ENCODE results near the gene DMTF1. TPM values are rescaled to one million over a fixed set of nuclear protein-coding genes. Genes with fewer than 3 reads are reported as not detected.

Gene DMTF1
- total and polyA plus RNA-seq, 2 of the 8 experiments (the other 6 are each of a cell fraction or from before 2014, with no cell fraction given): 86.0 to 115 TPM

GRCh38 chr7:87193912-87194311 is 41.7 kb downstream of the DMTF1 start:
- no peaks in the 10 kb centered on the region for H3K27me3 ChIP-seq (replicated peaks in 1 of 4; ENCODE audit: control insufficient read depth in 3 of 4, extremely low read depth in 1 of 4, insufficient read depth in 3 of 4, low read length in 3 of 4)
- H3K23ac ChIP-seq (ENCODE audit: insufficient read length): no peak overlapping the region
- no peak overlapping the region for H2BK120ac ChIP-seq (replicated peaks; ENCODE audit: low read depth, low read length)
- no peak overlapping the region for H4K8ac ChIP-seq (ENCODE audit: extremely low read depth, insufficient read depth, low read length)
- H3K14ac ChIP-seq (ENCODE audit: insufficient read length): no peak overlapping the region
- no peak overlapping the region for H3K56ac ChIP-seq (replicated peaks; ENCODE audit: insufficient read length, low read depth, low read length)
- no peak overlapping the region for H2BK15ac ChIP-seq (ENCODE audit: low read length)
- H2BK12ac ChIP-seq (ENCODE audit: low read depth, low read length): no peak overlapping the region
- no peaks in the 10 kb centered on the region for H3K4me1 ChIP-seq (replicated peaks in 1 of 4; ENCODE audit: control insufficient read depth in 3 of 4, insufficient read depth in 4 of 4, low read length in 3 of 4)
- H2BK5ac ChIP-seq (ENCODE audit: low read depth, low read length): no peak overlapping the region
- peaks cover 0 to 2% of the 10 kb centered on the region in 2 experiments; a peak in 1 of 4 replicates for H3K79me2 ChIP-seq (ENCODE audit: control insufficient read depth in 1 of 2, insufficient read depth in 2 of 2, low read length in 2 of 2)
- H2AFZ ChIP-seq (ENCODE audit: low read length): no peak overlapping the region
- no peak overlapping the region for H2AK5ac ChIP-seq (ENCODE audit: low read depth, low read length)
- no peaks in the 10 kb centered on the region for H3K79me1 ChIP-seq (ENCODE audit: low read depth, low read length)
- H3K4me2 ChIP-seq (ENCODE audit: insufficient read depth in 1 of 2, low read depth in 2 of 2, low read length in 2 of 2): no peak overlapping the region
- no peak overlapping the region for H4K91ac ChIP-seq (replicated peaks; ENCODE audit: insufficient read length, low read length)
- DNase-seq (ENCODE audit: low read depth in 1 of 2, low spot score in 2 of 2) (no peak), FAIRE-seq (no peak)
- H3K23me2 ChIP-seq (ENCODE audit: low read depth, low read length): no peaks in the 10 kb centered on the region
- no peak for TF ChIP-seq EGR1 (IDR thresholded peaks at IDR 0.05; ENCODE audit: borderline replicate concordance, low read depth, low read length)
- TF ChIP-seq SP2 (IDR thresholded peaks at IDR 0.05; ENCODE audit: low read length): no peak
- TF ChIP-seq ZNF274 (IDR thresholded peaks at IDR 0.05; ENCODE audit: borderline replicate concordance, extremely low read depth, low read length): no peak
- TF ChIP-seq RFX5 (IDR thresholded peaks at IDR 0.05; ENCODE audit: borderline replicate concordance, low read depth, low read length): no peak
- TF ChIP-seq CTBP2 (IDR thresholded peaks at IDR 0.05; ENCODE audit: borderline replicate concordance, insufficient read depth, insufficient read length, low read length): no peak
- no peak for TF ChIP-seq NRF1 (IDR thresholded peaks at IDR 0.05; ENCODE audit: low read depth, low read length)
- no peak for TF ChIP-seq GABPA (IDR thresholded peaks at IDR 0.05; ENCODE audit: borderline replicate concordance, insufficient read depth, low read length)
- TF ChIP-seq SIX5 (IDR thresholded peaks at IDR 0.05; ENCODE audit: low read depth, low read length): no peak
- H4K5ac ChIP-seq (ENCODE audit: insufficient read length, low read depth, low read length): no peak overlapping the region
- no peak overlapping the region for H3K27ac ChIP-seq (ENCODE audit: low read depth, low read length)
- WGBS, 2 experiments (ENCODE audit: extremely low coverage in 1 of 2, insufficient coverage in 1 of 2, insufficient read length in 1 of 2, insufficient replicate concordance in 2 of 2, low coverage in 1 of 2, low lambda C conversion rate in 2 of 2, missing lambda C conversion rate in 1 of 2): 92% methylated on average over 1 of the region's 1 CpG; no CpG with 5 or more reads in 1 of the 2 experiments
- H4K20me1 ChIP-seq (replicated peaks in 1 of 2; ENCODE audit: control insufficient read depth in 1 of 2, insufficient read depth in 2 of 2, low read length in 2 of 2): peaks cover 2 to 6% of the 10 kb centered on the region in 2 experiments
- ChIA-PET POLR2A (ENCODE audit: partially characterized antibody) (no interaction called here), CTCF (ENCODE audit: partially characterized antibody) (interaction anchor here (1.1 kb wide), 1 partner anchor 19 kb away, joined by 3 read pairs; no protein-coding TSS in a partner anchor)
- no peak overlapping the region for H3K4ac ChIP-seq (replicated peaks; ENCODE audit: insufficient read length, low read depth, low read length)
- no peaks in the 10 kb centered on the region for H3K9me3 ChIP-seq (ENCODE audit: insufficient read depth in 2 of 2, low read depth in 1 of 2, low read length in 1 of 2)
- no peak overlapping the region for H2BK20ac ChIP-seq (ENCODE audit: low read length)
- no peak overlapping the region for H3K4me3 ChIP-seq (ENCODE audit: extremely low read depth in 1 of 4, insufficient read depth in 2 of 4, low read depth in 3 of 4, low read length in 4 of 4)
- peaks cover 18 to 97% (median 73%) of the 10 kb centered on the region in 4 experiments for H3K36me3 ChIP-seq (ENCODE audit: control insufficient read depth in 2 of 4, insufficient read depth in 4 of 4, low read length in 3 of 4)
- no peak overlapping the region for H3K9ac ChIP-seq (replicated peaks in 1 of 4; ENCODE audit: extremely low read depth in 1 of 4, low read depth in 3 of 4, low read length in 3 of 4)
- no peak overlapping the region for H3K18ac ChIP-seq (ENCODE audit: extremely low read depth, low read length)
